Measurements from ENCODE around the gene MAN1A1. TPM values are rescaled to one million over a fixed set of nuclear protein-coding genes. Genes with fewer than 3 reads are reported as not detected.
"Not testable (repeated sequence)": the region's sequence is repeated elsewhere in the genome, so short reads cannot be mapped to it uniquely, and the experiment has no call there.

Gene MAN1A1
- total RNA-seq, 1 donor from 2014 or later = 2.9 TPM

GRCh38 chr6:119299694-119300093 lies 49.9 kb downstream of the MAN1A1 start:
- TF ChIP-seq, protein P1, sequence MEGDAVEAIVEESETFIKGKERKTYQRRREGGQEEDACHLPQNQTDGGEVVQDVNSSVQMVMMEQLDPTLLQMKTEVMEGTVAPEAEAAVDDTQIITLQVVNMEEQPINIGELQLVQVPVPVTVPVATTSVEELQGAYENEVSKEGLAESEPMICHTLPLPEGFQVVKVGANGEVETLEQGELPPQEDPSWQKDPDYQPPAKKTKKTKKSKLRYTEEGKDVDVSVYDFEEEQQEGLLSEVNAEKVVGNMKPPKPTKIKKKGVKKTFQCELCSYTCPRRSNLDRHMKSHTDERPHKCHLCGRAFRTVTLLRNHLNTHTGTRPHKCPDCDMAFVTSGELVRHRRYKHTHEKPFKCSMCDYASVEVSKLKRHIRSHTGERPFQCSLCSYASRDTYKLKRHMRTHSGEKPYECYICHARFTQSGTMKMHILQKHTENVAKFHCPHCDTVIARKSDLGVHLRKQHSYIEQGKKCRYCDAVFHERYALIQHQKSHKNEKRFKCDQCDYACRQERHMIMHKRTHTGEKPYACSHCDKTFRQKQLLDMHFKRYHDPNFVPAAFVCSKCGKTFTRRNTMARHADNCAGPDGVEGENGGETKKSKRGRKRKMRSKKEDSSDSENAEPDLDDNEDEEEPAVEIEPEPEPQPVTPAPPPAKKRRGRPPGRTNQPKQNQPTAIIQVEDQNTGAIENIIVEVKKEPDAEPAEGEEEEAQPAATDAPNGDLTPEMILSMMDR (IDR thresholded peaks at IDR 0.05; ENCODE audit: insufficient read depth, low read length, severe bottlenecking) = no peak
- FAIRE-seq = no peak
- no peak overlapping the region for H3K4me3 ChIP-seq (ENCODE audit: low read depth, low read length)
- no peaks in the 10 kb centered on the region for H3K36me3 ChIP-seq (ENCODE audit: control insufficient read depth, insufficient read depth, low read length)
- DNase-seq (ENCODE audit: low read depth) = no peak
- H3K27me3 ChIP-seq (ENCODE audit: control insufficient read depth, insufficient read depth, low read length) = no peaks in the 10 kb centered on the region

DNA sequence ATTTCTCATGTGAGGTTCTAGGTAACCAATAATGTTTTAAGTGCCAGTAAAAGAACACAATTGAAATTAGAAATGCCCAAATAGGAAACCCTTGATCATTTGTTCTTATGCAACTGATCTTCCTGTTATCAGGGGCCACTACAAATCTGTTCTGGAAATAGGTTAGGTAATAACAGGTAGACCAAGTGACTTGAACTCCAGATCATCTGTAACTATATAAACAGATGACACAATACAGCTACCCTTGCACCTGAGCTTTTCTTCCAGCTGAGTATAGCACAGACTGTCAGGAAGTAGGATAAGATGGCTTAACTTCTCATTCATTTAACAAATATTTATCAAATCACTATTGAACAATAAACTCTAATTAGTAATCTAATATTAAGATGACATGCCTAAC lies 52.5 kb downstream of the MAN1A1 start:
- no peak for FAIRE-seq
- DNase-seq (ENCODE audit: low read depth) = no peak
- no peaks in the 10 kb centered on the region for H3K36me3 ChIP-seq (ENCODE audit: control insufficient read depth, insufficient read depth, low read length)
- H3K4me3 ChIP-seq (ENCODE audit: low read depth, low read length) = no peak overlapping the region
- no peaks in the 10 kb centered on the region for H3K27me3 ChIP-seq (ENCODE audit: control insufficient read depth, insufficient read depth, low read length)
- TF ChIP-seq, protein P1 (IDR thresholded peaks at IDR 0.05; ENCODE audit: insufficient read depth, low read length, severe bottlenecking) = no peak

- H3K4me3 ChIP-seq (ENCODE audit: low read depth, low read length) = no peak overlapping the region
- H3K36me3 ChIP-seq (ENCODE audit: control insufficient read depth, insufficient read depth, low read length) = no peaks in the 10 kb centered on the region
- no peaks in the 10 kb centered on the region for H3K27me3 ChIP-seq (ENCODE audit: control insufficient read depth, insufficient read depth, low read length)
- TF ChIP-seq, protein P1 (IDR thresholded peaks at IDR 0.05; ENCODE audit: insufficient read depth, low read length, severe bottlenecking) = no peak
- no peak for DNase-seq (ENCODE audit: low read depth)
- FAIRE-seq = no peak
These were observed 53.2 kb downstream of the MAN1A1 start for GRCh38 chr6:119296036-119297035.

DNA sequence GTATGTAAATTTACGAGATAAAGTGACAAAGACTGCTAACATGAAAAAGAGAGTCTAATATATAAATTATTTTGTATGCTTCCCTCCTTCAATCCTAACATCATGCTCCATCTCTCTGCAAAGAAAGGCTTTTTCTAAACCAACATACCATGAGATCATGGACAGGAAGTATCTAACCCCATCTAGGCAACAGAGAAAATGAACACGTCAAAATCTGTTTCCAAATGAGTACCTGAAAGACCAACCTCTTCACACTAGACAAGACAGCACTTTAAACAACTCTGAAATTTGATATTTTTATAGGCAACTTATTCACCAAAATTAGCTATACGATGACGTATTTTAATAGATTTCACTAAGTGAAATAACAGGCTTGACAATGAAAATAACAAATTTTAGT lies 54.6 kb downstream of the MAN1A1 start:
- no peaks in the 10 kb centered on the region for H3K36me3 ChIP-seq (ENCODE audit: control insufficient read depth, insufficient read depth, low read length)
- no peaks in the 10 kb centered on the region for H3K27me3 ChIP-seq (ENCODE audit: control insufficient read depth, insufficient read depth, low read length)
- no peak for DNase-seq (ENCODE audit: low read depth)
- no peak overlapping the region for H3K4me3 ChIP-seq (ENCODE audit: low read depth, low read length)
- TF ChIP-seq, protein P1 (IDR thresholded peaks at IDR 0.05; ENCODE audit: insufficient read depth, low read length, severe bottlenecking) = no peak
- no peak for FAIRE-seq

GRCh38 chr6:119291060-119291459 lies 58.5 kb downstream of the MAN1A1 start:
- DNase-seq (ENCODE audit: low read depth); H3K27me3 ChIP-seq (ENCODE audit: control insufficient read depth, insufficient read depth, low read length); FAIRE-seq; H3K36me3 ChIP-seq (ENCODE audit: control insufficient read depth, insufficient read depth, low read length); H3K4me3 ChIP-seq (ENCODE audit: low read depth, low read length): not testable (repeated sequence)

DNA sequence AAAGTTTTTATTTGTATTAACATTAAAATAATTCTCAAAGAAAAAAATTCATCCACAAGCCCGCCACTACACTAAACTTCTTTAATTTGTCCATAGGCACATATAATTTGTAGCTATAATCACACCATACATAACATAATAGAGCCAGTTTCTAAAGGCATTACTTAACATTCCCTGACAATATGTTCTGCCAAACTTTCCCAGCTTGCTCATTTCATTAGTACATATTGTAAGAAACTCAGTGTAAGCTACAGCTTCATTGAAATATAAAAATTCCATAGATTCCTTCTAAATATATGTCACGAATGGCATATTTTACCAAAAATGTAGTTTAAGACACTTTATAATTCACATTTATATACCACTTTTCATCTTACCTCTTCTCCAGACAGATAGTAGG lies 59.3 kb downstream of the MAN1A1 start:
- FAIRE-seq (no peak), DNase-seq (ENCODE audit: low read depth) (no peak)
- Histone ChIP-seq H3K36me3 (ENCODE audit: control insufficient read depth, insufficient read depth, low read length) (no peaks in the 10 kb centered on the region), H3K4me3 (ENCODE audit: low read depth, low read length) (no peak overlapping the region), H3K27me3 (ENCODE audit: control insufficient read depth, insufficient read depth, low read length) (no peaks in the 10 kb centered on the region)
- TF ChIP-seq, protein P1 (IDR thresholded peaks at IDR 0.05; ENCODE audit: insufficient read depth, low read length, severe bottlenecking) = no peak

Data from bronchial epithelial cell (primary cell).